Retina (tissue), 1 donor: ENCODE measurements around the gene GNG7.
"Not testable (repeated sequence)": the region's sequence is repeated elsewhere in the genome, so short reads cannot be mapped to it uniquely, and the experiment has no call there.

Source experiments
- DNase-seq: peaks from one replicate; pipeline ENCODE4 v3.0.0-alpha.2; 2016

Gene GNG7

GRCh38 chr19:2529473-2529918 lies 173.0 kb downstream of the GNG7 start:
- DNase-seq, result no peak

GRCh38 chr19:2528675-2529101 lies 173.8 kb downstream of the GNG7 start:
- no peak for DNase-seq

GRCh38 chr19:2527686-2528085 lies 174.8 kb downstream of the GNG7 start:
- DNase-seq, result no peak

GRCh38 chr19:2527171-2527570 lies 175.3 kb downstream of the GNG7 start:
- no peak for DNase-seq

- no peak for DNase-seq
Measured at GRCh38 chr19:2524840-2525723, 177.4 kb downstream of the GNG7 start.

GRCh38 chr19:2524361-2524839 lies 178.1 kb downstream of the GNG7 start:
- no peak for DNase-seq

GRCh38 chr19:2523630-2524311 lies 178.7 kb downstream of the GNG7 start:
- DNase-seq, result no peak

GRCh38 chr19:2519482-2519881 lies 183.0 kb downstream of the GNG7 start:
- DNase-seq, result no peak

- DNase-seq, result not testable (repeated sequence)
Measured at GRCh38 chr19:2518856-2519255, 183.6 kb downstream of the GNG7 start.

- DNase-seq, result no peak
Measured at GRCh38 chr19:2517881-2518601, 184.5 kb downstream of the GNG7 start.

GRCh38 chr19:2516727-2517126 lies 185.8 kb downstream of the GNG7 start:
- no peak for DNase-seq

GRCh38 chr19:2514981-2515518 lies 187.4 kb downstream of the GNG7 start:
- DNase-seq, result no peak

GRCh38 chr19:2512523-2513431 lies 189.7 kb downstream of the GNG7 start:
- no peak for DNase-seq

- no peak for DNase-seq
Measured at GRCh38 chr19:2511991-2512390, 190.5 kb downstream of the GNG7 start.

GRCh38 chr19:2511570-2511969 lies 190.9 kb downstream of the GNG7 start:
- no peak for DNase-seq

GRCh38 chr19:2509096-2509495 lies 193.4 kb downstream of the GNG7 start:
- DNase-seq, result no peak

- no peak for DNase-seq
Measured at GRCh38 chr19:2507109-2507508, 195.4 kb downstream of the GNG7 start.

GRCh38 chr19:2506656-2507055 lies 195.8 kb downstream of the GNG7 start:
- not testable (repeated sequence) for DNase-seq

- no peak for DNase-seq
Measured at GRCh38 chr19:2503521-2504109, 198.9 kb downstream of the GNG7 start.

- no peak for DNase-seq
Measured at GRCh38 chr19:2500841-2501261, 201.6 kb downstream of the GNG7 start.

- DNase-seq, result no peak
Measured at GRCh38 chr19:2500156-2500555, 202.3 kb downstream of the GNG7 start.
